Activated CD4-positive, alpha-beta T cell treated with anti-CD3 and anti-CD28 coated beads for 36 hours (primary cell): ENCODE data around the gene C9. TPM values are rescaled to one million over a fixed set of nuclear protein-coding genes. Genes with fewer than 3 reads are reported as not detected.

ENCODE experiments used
- ATAC-seq: fragments of 200-7000 bp; cut with Tn5 transposase; one replicate; pipeline ENCODE4 v1.10.0; 2021; ENCODE audit warnings: mild to moderate bottlenecking, moderate library complexity
- CTCF ChIA-PET: fragments of 350-600 bp; sonication (Branson Sonifier 250); formaldehyde crosslinking; loops from one replicate; lab custom pipeline; 2021; ENCODE audit warnings: antibody characterized with exemption; lab: Charles Lee
- POLR2A ChIA-PET: fragments of 350-600 bp; sonication (Branson Sonifier 250); formaldehyde crosslinking; loops from one replicate; lab custom pipeline; 2021; ENCODE audit warnings: antibody characterized with exemption, inconsistent platforms; lab: Charles Lee
- DNase-seq: peaks from one replicate; pipeline ENCODE4 v3.0.0-alpha.2; 2020
- H3K27ac Mint-ChIP-seq: one replicate; pipeline ENCODE4 v1.8.0; 2021; ENCODE audit warnings: mixed read lengths
- H3K27me3 Mint-ChIP-seq: one replicate; pipeline ENCODE4 v1.8.0; 2021; ENCODE audit warnings: mixed read lengths
- H3K36me3 Mint-ChIP-seq: one replicate; pipeline ENCODE4 v1.8.0; 2021; ENCODE audit warnings: low read depth, mixed read lengths
- H3K4me1 Mint-ChIP-seq: one replicate; pipeline ENCODE4 v1.8.0; 2021; ENCODE audit warnings: mixed read lengths
- H3K4me3 Mint-ChIP-seq: one replicate; pipeline ENCODE4 v1.8.0; 2021; ENCODE audit warnings: mild to moderate bottlenecking, moderate library complexity, mixed read lengths
- H3K9me3 Mint-ChIP-seq: one replicate; pipeline ENCODE4 v1.8.0; 2021; ENCODE audit warnings: low read depth, mixed read lengths
- intact Hi-C, 2 experiments: fragments of 100-400 bp; cut with DNase I in 1 of 2; cut with micrococcal nuclease in 1 of 2; formaldehyde crosslinking; loops; one replicate each; pipeline versions ENCODE4 v1.14.2 to v1.15.1; 2022 to 2024; cut with DNase I, micrococcal nuclease
- total RNA-seq, 2 experiments: library from RNA; stranded (reverse); gene quantifications; one replicate each; pipeline ENCODE4 v1.2.3, GENCODE V29; 2021

The C9 gene
- total RNA-seq, 2 experiments from 2014 or later = not detected

- Mint-ChIP-seq H3K4me3 (no peak overlapping the region), H3K36me3 (no peaks in the 10 kb centered on the region), H3K4me1 (no peaks in the 10 kb centered on the region), H3K27ac (no peak overlapping the region), H3K9me3 (no peaks in the 10 kb centered on the region), H3K27me3 (peaks cover 2% of the 10 kb centered on the region)
- CTCF ChIA-PET = interaction anchor here (1.0 to 2.6 kb wide), 4 partner anchors 18 to 174 kb away, joined by 3 to 11 read pairs (median 5); no protein-coding TSS in a partner anchor
- no peak for ATAC-seq
- no peak for DNase-seq
- POLR2A ChIA-PET = no interaction called here
- intact Hi-C loops = loop anchor here in 1 of 2 experiments (5.0 to 10.0 kb wide), 2 partner anchors 156 to 229 kb away; partner anchors contain the start of gene FYB1
Measured at GRCh38 chr5:39373791-39374190, 9.5 kb upstream of the C9 start.

GRCh38 chr5:39371367-39371635, 7.0 kb upstream of the C9 start:
- ChIA-PET CTCF (interaction anchor here (0.6 to 2.6 kb wide), 3 partner anchors 176 to 984 kb away, joined by 3 to 11 read pairs (median 4); no protein-coding TSS in a partner anchor), POLR2A (no interaction called here)
- ATAC-seq = no peak
- Mint-ChIP-seq H3K36me3 (no peaks in the 10 kb centered on the region), H3K4me1 (no peaks in the 10 kb centered on the region), H3K27me3 (peaks cover under 1% of the 10 kb centered on the region), H3K4me3 (no peak overlapping the region), H3K9me3 (no peaks in the 10 kb centered on the region), H3K27ac (no peak overlapping the region)
- intact Hi-C loops = loop anchor here in 1 of 2 experiments (5.0 to 10.0 kb wide), 2 partner anchors 154 to 226 kb away; partner anchors contain the start of gene FYB1
- DNase-seq = no peak

- H3K4me1 Mint-ChIP-seq = no peaks in the 10 kb centered on the region
- no peak overlapping the region for H3K4me3 Mint-ChIP-seq
- POLR2A ChIA-PET = no interaction called here
- CTCF ChIA-PET = interaction anchor here (0.6 to 2.6 kb wide), 2 partner anchors 177 to 983 kb away, joined by 4 to 11 read pairs; no protein-coding TSS in a partner anchor
- H3K27me3 Mint-ChIP-seq = no peaks in the 10 kb centered on the region
- DNase-seq (no peak), ATAC-seq (no peak)
- no peaks in the 10 kb centered on the region for H3K36me3 Mint-ChIP-seq
- H3K27ac Mint-ChIP-seq = no peak overlapping the region
- intact Hi-C loops = loop anchor here in 1 of 2 experiments (5.0 to 10.0 kb wide), 2 partner anchors 153 to 226 kb away; partner anchors contain the start of gene FYB1
- no peaks in the 10 kb centered on the region for H3K9me3 Mint-ChIP-seq
Measured at GRCh38 chr5:39370555-39371366, 6.5 kb upstream of the C9 start.

DNA sequence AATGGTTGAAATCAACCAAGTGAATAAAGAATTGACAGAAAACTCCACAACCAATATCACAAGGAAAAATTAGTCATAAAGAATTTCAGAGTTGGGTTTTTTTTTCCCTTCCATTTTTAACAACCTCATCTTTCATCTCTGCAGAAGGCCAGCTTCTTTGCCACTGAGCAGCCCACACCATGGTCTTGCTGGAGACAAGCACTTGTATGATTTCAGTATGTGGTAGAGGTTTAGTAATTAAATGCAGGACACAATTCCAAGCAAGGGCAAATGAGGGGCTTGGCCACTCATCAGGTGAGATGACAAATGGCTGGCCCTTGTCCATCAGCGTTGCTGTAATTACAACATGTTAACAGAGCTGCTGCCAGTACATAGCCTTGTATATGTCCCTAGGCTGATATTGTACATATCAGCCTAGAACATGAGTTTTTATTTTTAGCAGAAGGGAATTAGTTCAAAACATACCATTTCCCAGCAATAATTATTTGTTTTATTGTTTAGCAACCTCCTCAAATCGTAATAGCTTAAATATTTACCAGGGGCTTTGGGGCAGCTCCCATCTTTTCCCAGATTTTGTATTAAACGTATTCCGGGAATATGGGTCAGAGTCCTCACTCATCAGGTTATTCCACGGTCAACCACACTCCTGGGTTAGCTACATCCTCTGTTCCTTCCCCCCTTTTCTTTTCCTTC, 5.0 kb upstream of the C9 start:
- ATAC-seq (no peak), DNase-seq (no peak)
- Mint-ChIP-seq H3K9me3 (no peaks in the 10 kb centered on the region), H3K27me3 (no peaks in the 10 kb centered on the region), H3K4me3 (no peak overlapping the region), H3K4me1 (no peaks in the 10 kb centered on the region), H3K27ac (no peak overlapping the region), H3K36me3 (no peaks in the 10 kb centered on the region)
- intact Hi-C loops = no loop called here
- ChIA-PET CTCF (interaction anchor here (0.6 to 1.2 kb wide), 4 partner anchors 31 to 245 kb away, joined by 3 to 5 read pairs (median 4); no protein-coding TSS in a partner anchor), POLR2A (interaction anchor here (0.6 kb wide), 1 partner anchor 580 kb away, joined by 3 read pairs; no protein-coding TSS in a partner anchor)

DNA sequence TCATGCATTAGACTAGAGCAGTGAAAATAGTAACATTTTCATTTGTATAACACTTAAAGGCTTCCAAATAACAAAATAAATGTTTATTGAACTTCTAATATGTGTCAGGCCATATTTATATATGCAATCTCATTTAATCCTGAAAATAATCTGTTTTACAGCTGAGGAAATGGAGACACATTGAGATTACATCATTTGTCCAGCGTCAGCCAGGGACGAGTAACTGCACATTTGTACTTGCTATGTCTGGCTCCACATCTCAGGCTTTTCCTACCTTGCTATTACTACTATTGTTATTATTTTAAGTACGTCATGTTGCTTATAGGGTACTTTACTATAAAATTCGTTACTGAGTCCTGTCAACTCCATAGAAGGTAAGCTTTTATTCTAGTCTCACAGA, 3.8 kb upstream of the C9 start:
- H3K27ac Mint-ChIP-seq = no peak overlapping the region
- DNase-seq (no peak), ATAC-seq (no peak)
- no peaks in the 10 kb centered on the region for H3K9me3 Mint-ChIP-seq
- H3K27me3 Mint-ChIP-seq = no peaks in the 10 kb centered on the region
- ChIA-PET POLR2A (no interaction called here), CTCF (interaction anchor here (0.8 kb wide), 1 partner anchor 8 kb away, joined by 3 read pairs; no protein-coding TSS in a partner anchor)
- no peaks in the 10 kb centered on the region for H3K4me1 Mint-ChIP-seq
- intact Hi-C loops = no loop called here
- H3K36me3 Mint-ChIP-seq = no peaks in the 10 kb centered on the region
- no peak overlapping the region for H3K4me3 Mint-ChIP-seq

- POLR2A ChIA-PET = no interaction called here
- DNase-seq (no peak), ATAC-seq (no peak)
- intact Hi-C loops = no loop called here
- H3K27ac Mint-ChIP-seq = no peak overlapping the region
- H3K36me3 Mint-ChIP-seq = no peaks in the 10 kb centered on the region
- CTCF ChIA-PET = interaction anchor here (0.8 kb wide), 1 partner anchor 8 kb away, joined by 3 read pairs; no protein-coding TSS in a partner anchor
- no peaks in the 10 kb centered on the region for H3K9me3 Mint-ChIP-seq
- no peak overlapping the region for H3K4me3 Mint-ChIP-seq
- H3K4me1 Mint-ChIP-seq = no peaks in the 10 kb centered on the region
- no peaks in the 10 kb centered on the region for H3K27me3 Mint-ChIP-seq
Measured at GRCh38 chr5:39367711-39368110, 3.4 kb upstream of the C9 start.

DNA sequence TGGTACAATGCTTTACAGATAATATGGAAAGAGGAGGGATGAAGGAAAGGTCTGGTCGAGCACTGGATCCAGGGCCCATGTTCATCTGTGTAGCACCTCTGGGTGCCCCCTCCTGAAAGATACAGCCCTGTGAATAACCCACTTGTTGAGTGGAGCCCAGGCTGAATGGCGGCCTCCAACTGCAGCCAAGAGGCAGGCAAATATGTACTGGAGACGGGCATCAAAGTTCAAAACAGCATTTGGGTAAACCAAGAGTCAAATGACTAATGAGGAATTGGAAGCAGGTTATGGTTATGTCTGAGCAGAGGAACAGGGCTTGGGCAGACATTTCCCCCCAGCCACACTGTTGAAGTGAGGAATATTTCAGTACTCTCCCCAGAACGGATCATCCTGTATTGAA, 1.1 kb downstream of the C9 start:
- Mint-ChIP-seq H3K9me3 (no peaks in the 10 kb centered on the region), H3K4me3 (no peak overlapping the region), H3K27ac (no peak overlapping the region), H3K4me1 (peaks cover 5% of the 10 kb centered on the region), H3K27me3 (no peaks in the 10 kb centered on the region), H3K36me3 (no peaks in the 10 kb centered on the region)
- ChIA-PET POLR2A (no interaction called here), CTCF (interaction anchor here (0.6 to 2.7 kb wide), 2 partner anchors 13 to 146 kb away, joined by 3 to 15 read pairs; no protein-coding TSS in a partner anchor)
- DNase-seq (no peak), ATAC-seq (no peak)
- intact Hi-C loops = no loop called here

GRCh38 chr5:39362646-39363045, 1.6 kb downstream of the C9 start:
- no peaks in the 10 kb centered on the region for H3K27me3 Mint-ChIP-seq
- intact Hi-C loops = no loop called here
- DNase-seq (no peak), ATAC-seq (no peak)
- no peaks in the 10 kb centered on the region for H3K36me3 Mint-ChIP-seq
- ChIA-PET CTCF (interaction anchor here (0.6 to 2.7 kb wide), 2 partner anchors 13 to 146 kb away, joined by 3 to 15 read pairs; no protein-coding TSS in a partner anchor), POLR2A (no interaction called here)
- no peaks in the 10 kb centered on the region for H3K9me3 Mint-ChIP-seq
- H3K4me3 Mint-ChIP-seq = no peak overlapping the region
- H3K27ac Mint-ChIP-seq = no peak overlapping the region
- peaks cover 5% of the 10 kb centered on the region for H3K4me1 Mint-ChIP-seq

DNA sequence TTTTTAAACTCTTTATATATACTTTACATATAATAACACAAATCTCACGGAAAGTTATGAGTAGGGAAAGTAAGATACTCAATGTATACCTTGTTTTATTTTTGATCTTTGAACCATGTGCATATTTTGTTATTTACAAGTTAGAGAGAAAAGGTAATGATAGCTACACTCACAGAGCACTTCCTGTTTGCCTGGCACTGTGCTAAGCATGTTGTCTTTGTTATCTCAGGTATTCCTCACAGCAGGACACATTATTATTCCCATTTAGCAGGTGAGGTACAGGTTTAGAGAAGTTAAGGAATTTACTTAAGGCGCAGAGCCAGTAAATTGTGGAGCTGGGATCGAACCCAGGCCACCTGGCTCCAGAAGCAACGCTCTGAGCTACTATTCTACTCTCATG, 3.0 kb downstream of the C9 start:
- Mint-ChIP-seq H3K4me3 (no peak overlapping the region), H3K9me3 (no peaks in the 10 kb centered on the region), H3K27me3 (no peaks in the 10 kb centered on the region), H3K27ac (no peak overlapping the region), H3K36me3 (no peaks in the 10 kb centered on the region), H3K4me1 (peaks cover 5% of the 10 kb centered on the region)
- ATAC-seq = no peak
- DNase-seq = no peak
- ChIA-PET POLR2A (no interaction called here), CTCF (no interaction called here)
- intact Hi-C loops = no loop called here

DNA sequence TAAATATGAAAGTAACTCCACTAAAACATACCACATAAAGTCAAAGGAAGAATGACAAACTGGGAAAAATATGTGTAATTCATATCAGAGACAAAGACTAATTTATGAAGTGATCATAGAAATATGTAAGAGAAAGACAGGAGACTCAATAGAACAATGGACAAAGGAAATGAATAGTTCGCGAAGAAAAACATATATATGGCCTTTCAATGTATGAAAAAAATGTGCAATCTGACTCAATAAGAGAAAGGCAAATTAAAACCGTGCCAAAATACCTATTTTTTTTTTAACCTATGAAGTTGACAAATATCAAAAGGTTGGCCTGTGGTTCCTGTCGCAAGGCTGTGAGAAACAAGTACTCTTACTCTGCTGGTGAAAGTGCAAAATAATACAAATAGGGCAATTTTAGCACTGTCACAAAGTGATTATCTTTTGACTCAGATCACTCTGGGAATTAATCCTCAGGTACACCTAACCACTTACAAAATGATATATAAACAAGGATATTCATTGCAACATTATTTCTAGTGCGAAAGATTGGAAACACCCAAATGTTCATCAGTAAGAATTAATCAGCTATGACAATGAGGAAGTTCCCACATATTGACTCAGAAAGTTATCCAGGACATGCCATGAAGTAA, 3.7 kb downstream of the C9 start:
- H3K27me3 Mint-ChIP-seq = no peaks in the 10 kb centered on the region
- no peak overlapping the region for H3K27ac Mint-ChIP-seq
- POLR2A ChIA-PET = no interaction called here
- ATAC-seq (peak; percentile 79), DNase-seq (peak; percentile 8)
- intact Hi-C loops = no loop called here
- no peak overlapping the region for H3K4me3 Mint-ChIP-seq
- peaks cover 5% of the 10 kb centered on the region for H3K4me1 Mint-ChIP-seq
- CTCF ChIA-PET = no interaction called here
- no peaks in the 10 kb centered on the region for H3K36me3 Mint-ChIP-seq
- no peaks in the 10 kb centered on the region for H3K9me3 Mint-ChIP-seq

GRCh38 chr5:39356263-39356662, 8.0 kb downstream of the C9 start:
- H3K9me3 Mint-ChIP-seq = peaks cover 15% of the 10 kb centered on the region
- intact Hi-C loops = no loop called here
- POLR2A ChIA-PET = no interaction called here
- ATAC-seq = no peak
- H3K27me3 Mint-ChIP-seq = no peaks in the 10 kb centered on the region
- no peak overlapping the region for H3K27ac Mint-ChIP-seq
- DNase-seq = no peak
- H3K36me3 Mint-ChIP-seq = no peaks in the 10 kb centered on the region
- no peak overlapping the region for H3K4me3 Mint-ChIP-seq
- CTCF ChIA-PET = interaction anchor here (1.0 to 1.2 kb wide), 2 partner anchors 18 to 192 kb away, joined by 3 read pairs; no protein-coding TSS in a partner anchor
- peaks cover 5% of the 10 kb centered on the region for H3K4me1 Mint-ChIP-seq
